Fibroblast of mammary gland (primary cell): Measurements from ENCODE around the gene ATP6V1C2.

Experiments
- DNase-seq: peaks from one replicate; pipeline ENCODE4 v3.0.0-alpha.2; 2010; ENCODE audit warnings: low read depth
- H3K4me3 ChIP-seq: 2 replicates; pipeline ENCODE4 v1.5.1; 2011; ENCODE audit warnings: low read depth, mild to moderate bottlenecking, low read length, moderate library complexity; ENCODE audit not compliant: control insufficient read depth
- CTCF ChIP-seq: conservative IDR thresholded peaks from 2 replicates; pipeline ENCODE4 v1.5.1; 2011; ENCODE audit warnings: low read depth, low read length, inconsistent platforms; ENCODE audit not compliant: control insufficient read depth, insufficient read depth

The ATP6V1C2 gene

GRCh38 chr2:10818984-10819383 is 97.6 kb downstream of the ATP6V1C2 start:
- no peak overlapping the region for H3K4me3 ChIP-seq
- TF ChIP-seq CTCF = no peak
- DNase-seq = no peak

GRCh38 chr2:10819714-10820314 is 98.4 kb downstream of the ATP6V1C2 start:
- no peak overlapping the region for H3K4me3 ChIP-seq
- no peak for DNase-seq

GRCh38 chr2:10820562-10820961 is 99.1 kb downstream of the ATP6V1C2 start:
- TF ChIP-seq CTCF = no peak
- H3K4me3 ChIP-seq = no peak overlapping the region
- no peak for DNase-seq

More at GRCh38 chr2:10819714-10820314, 98.4 kb downstream of the ATP6V1C2 start:
- TF ChIP-seq CTCF = no peak

GRCh38 chr2:10820978-10821695 is 99.7 kb downstream of the ATP6V1C2 start:
- no peak overlapping the region for H3K4me3 ChIP-seq
- no peak for TF ChIP-seq CTCF
- DNase-seq = no peak

- no peak for DNase-seq
- no peak overlapping the region for H3K4me3 ChIP-seq
- no peak for TF ChIP-seq CTCF
Observed at GRCh38 chr2:10824191-10824590, 102.8 kb downstream of the ATP6V1C2 start.

- no peak overlapping the region for H3K4me3 ChIP-seq
- TF ChIP-seq CTCF = no peak
- no peak for DNase-seq
Observed at GRCh38 chr2:10826026-10826425, 104.6 kb downstream of the ATP6V1C2 start.

- no peak for DNase-seq
- TF ChIP-seq CTCF = no peak
- H3K4me3 ChIP-seq = no peak overlapping the region
Observed at GRCh38 chr2:10826625-10827024, 105.2 kb downstream of the ATP6V1C2 start.
